Urinary bladder (tissue), 4 donors: Measurements from ENCODE around the gene THSD8. TPM values are rescaled to one million over a fixed set of nuclear protein-coding genes. Genes with fewer than 3 reads are reported as not detected.
A peak's percentile ranks its signal among the peaks of the same experiment; 100 is the strongest.

Experiments
- DNase-seq: peaks from one replicate; pipeline ENCODE4 v3.0.0-alpha.2; 2015; ENCODE audit errors: extremely low spot score
- H3K27ac ChIP-seq: one replicate; pipeline ENCODE4 v1.5.1; 2013; ENCODE audit warnings: low read depth, mild to moderate bottlenecking, moderate library complexity
- H3K36me3 ChIP-seq: one replicate; pipeline ENCODE4 v1.6.1; 2013; ENCODE audit warnings: mild to moderate bottlenecking, moderate library complexity; ENCODE audit not compliant: insufficient read depth
- H3K4me1 ChIP-seq: one replicate; pipeline ENCODE4 v1.6.1; 2013; ENCODE audit warnings: mild to moderate bottlenecking, moderate library complexity; ENCODE audit not compliant: insufficient read depth
- H3K4me3 ChIP-seq: one replicate; pipeline ENCODE4 v1.5.1; 2013; ENCODE audit warnings: low read depth, low read length
- WGBS: extraction: QIAGEN DNeasy Blood & Tissue Kit; methylation state at CpG from one replicate; pipeline ENCODE4 v1.1.7; 2013; 5-methylcytosine and 5-hydroxymethylcytosine counted together
- polyA plus RNA-seq: library from polyadenylated mRNA; stranded (reverse); fragments of 200-250 nt; gene quantifications from one replicate; pipeline ENCODE4 v1.2.3, GENCODE V29; 2013
- total RNA-seq: library from RNA; depleted of rRNA; stranded (reverse); fragments of >200 nt; gene quantifications from one replicate; pipeline ENCODE4 v1.2.3, GENCODE V29; 2014
- donor health status: healthy with polysubstance abuse.
- donor health status: healthy.

Gene THSD8
- total and polyA plus RNA-seq, 2 donors, result not detected

DNA sequence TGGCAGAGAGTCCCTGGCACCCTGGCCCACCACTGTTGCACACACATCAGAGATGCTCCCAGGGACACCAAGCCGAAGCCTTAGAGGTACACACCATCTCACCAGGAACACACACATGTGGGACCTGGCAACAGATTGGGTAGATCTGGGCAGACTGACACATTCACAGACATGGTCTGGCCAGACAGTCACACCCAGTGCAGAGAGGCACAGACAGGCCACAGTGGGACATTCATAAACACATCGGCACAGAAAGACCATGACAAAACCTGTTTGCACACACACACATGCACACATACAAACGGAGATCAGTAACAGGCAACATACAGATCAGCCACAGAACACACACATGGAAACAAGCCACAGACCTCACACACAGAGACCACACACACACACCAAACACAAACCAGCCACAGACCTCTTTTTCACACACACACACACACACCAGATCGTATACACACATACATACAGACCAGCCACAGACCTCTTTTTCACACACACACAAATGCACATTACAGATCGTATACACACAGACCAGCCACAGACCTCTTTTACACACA lies 16.9 kb upstream of the THSD8 start:
- WGBS, result 50% methylated on average over 5 of the region's 5 CpGs
- H3K4me1 ChIP-seq, result no peaks in the 10 kb centered on the region
- no peaks in the 10 kb centered on the region for H3K36me3 ChIP-seq
- H3K4me3 ChIP-seq, result no peak overlapping the region
- DNase-seq, result no peak
- H3K27ac ChIP-seq, result peak overlapping the region; percentile 91

DNA sequence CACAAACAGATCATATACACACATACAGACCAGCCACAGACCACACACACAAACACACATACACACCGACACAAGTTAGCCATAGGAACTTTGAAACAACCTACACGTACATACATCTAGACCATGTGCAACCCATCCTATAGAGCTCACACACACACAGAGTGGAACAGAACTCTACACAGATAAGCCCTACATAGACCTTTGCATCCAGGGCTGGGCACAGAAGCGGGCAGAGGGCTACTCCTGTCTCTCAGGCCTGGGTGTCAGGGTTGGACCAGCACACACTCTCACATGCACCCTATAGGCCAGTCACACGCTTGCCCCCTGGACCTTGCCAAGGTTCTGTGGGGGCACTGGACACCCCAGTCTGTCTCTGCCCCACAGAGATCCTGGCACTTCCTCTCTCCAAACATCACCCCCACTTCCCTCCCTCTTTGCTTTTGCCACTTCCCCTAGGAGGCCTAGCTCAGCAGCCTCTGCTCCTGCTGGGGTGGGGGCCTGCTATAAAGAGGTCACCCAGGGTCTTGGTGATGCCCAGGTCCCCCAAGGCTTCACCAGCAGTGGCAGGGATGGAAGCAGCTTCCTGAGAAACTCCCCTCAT lies 16.3 kb upstream of the THSD8 start:
- H3K36me3 ChIP-seq, result no peaks in the 10 kb centered on the region
- H3K4me1 ChIP-seq, result no peaks in the 10 kb centered on the region
- no peak overlapping the region for H3K4me3 ChIP-seq
- no peak for DNase-seq
- WGBS, result 67% methylated on average over 4 of the region's 4 CpGs
- H3K27ac ChIP-seq, result peak overlapping the region; percentile 85

GRCh38 chr19:12786141-12786870 lies 15.6 kb upstream of the THSD8 start:
- DNase-seq, result no peak
- H3K4me1 ChIP-seq, result no peaks in the 10 kb centered on the region
- H3K27ac ChIP-seq, result peak overlapping the region; percentile 85
- H3K36me3 ChIP-seq, result no peaks in the 10 kb centered on the region
- no peak overlapping the region for H3K4me3 ChIP-seq
- WGBS, result 57% methylated on average over 18 of the region's 18 CpGs

GRCh38 chr19:12786952-12787351 lies 14.9 kb upstream of the THSD8 start:
- WGBS, result 74% methylated on average over 3 of the region's 3 CpGs
- H3K27ac ChIP-seq, result peak overlapping the region; percentile 85
- no peaks in the 10 kb centered on the region for H3K4me1 ChIP-seq
- DNase-seq, result no peak
- H3K36me3 ChIP-seq, result no peaks in the 10 kb centered on the region
- no peak overlapping the region for H3K4me3 ChIP-seq

- H3K36me3 ChIP-seq, result no peaks in the 10 kb centered on the region
- no peak for DNase-seq
- no peak overlapping the region for H3K4me3 ChIP-seq
- H3K4me1 ChIP-seq, result no peaks in the 10 kb centered on the region
- peak overlapping the region; percentile 85 for H3K27ac ChIP-seq
- 65% methylated on average over 10 of the region's 10 CpGs for WGBS
Observed at GRCh38 chr19:12787458-12787857, 14.4 kb upstream of the THSD8 start.

- Histone ChIP-seq H3K4me3 (no peak overlapping the region), H3K4me1 (no peaks in the 10 kb centered on the region)
Observed at GRCh38 chr19:12788042-12788681, 13.7 kb upstream of the THSD8 start.

GRCh38 chr19:12788682-12789097 lies 13.2 kb upstream of the THSD8 start:
- WGBS, result 2% methylated on average over 12 of the region's 12 CpGs
- DNase-seq, result no peak
- peak overlapping the region; percentile 41 for H3K4me3 ChIP-seq

More at GRCh38 chr19:12788042-12788681, 13.7 kb upstream of the THSD8 start:
- 32% methylated on average over 4 of the region's 4 CpGs for WGBS
- peak overlapping the region; percentile 90 for H3K27ac ChIP-seq
- no peaks in the 10 kb centered on the region for H3K36me3 ChIP-seq
- DNase-seq, result no peak

GRCh38 chr19:12789098-12789903 lies 12.6 kb upstream of the THSD8 start:
- DNase-seq, result no peak
- no peaks in the 10 kb centered on the region for H3K4me1 ChIP-seq
- under 1% methylated on average over 46 of the region's 46 CpGs for WGBS

More at GRCh38 chr19:12788682-12789097, 13.2 kb upstream of the THSD8 start:
- Histone ChIP-seq H3K27ac (peak overlapping the region; percentile 90), H3K36me3 (no peaks in the 10 kb centered on the region), H3K4me1 (no peaks in the 10 kb centered on the region)

GRCh38 chr19:12789904-12790619 lies 11.8 kb upstream of the THSD8 start:
- WGBS, result under 1% methylated on average over 56 of the region's 56 CpGs
- Histone ChIP-seq H3K27ac (peak overlapping the region; percentile 90), H3K4me1 (no peaks in the 10 kb centered on the region), H3K36me3 (no peaks in the 10 kb centered on the region), H3K4me3 (peak overlapping the region; percentile 41)
- no peak for DNase-seq

More at GRCh38 chr19:12789098-12789903, 12.6 kb upstream of the THSD8 start:
- Histone ChIP-seq H3K36me3 (no peaks in the 10 kb centered on the region), H3K27ac (peak overlapping the region; percentile 90), H3K4me3 (peak overlapping the region; percentile 41)

DNA sequence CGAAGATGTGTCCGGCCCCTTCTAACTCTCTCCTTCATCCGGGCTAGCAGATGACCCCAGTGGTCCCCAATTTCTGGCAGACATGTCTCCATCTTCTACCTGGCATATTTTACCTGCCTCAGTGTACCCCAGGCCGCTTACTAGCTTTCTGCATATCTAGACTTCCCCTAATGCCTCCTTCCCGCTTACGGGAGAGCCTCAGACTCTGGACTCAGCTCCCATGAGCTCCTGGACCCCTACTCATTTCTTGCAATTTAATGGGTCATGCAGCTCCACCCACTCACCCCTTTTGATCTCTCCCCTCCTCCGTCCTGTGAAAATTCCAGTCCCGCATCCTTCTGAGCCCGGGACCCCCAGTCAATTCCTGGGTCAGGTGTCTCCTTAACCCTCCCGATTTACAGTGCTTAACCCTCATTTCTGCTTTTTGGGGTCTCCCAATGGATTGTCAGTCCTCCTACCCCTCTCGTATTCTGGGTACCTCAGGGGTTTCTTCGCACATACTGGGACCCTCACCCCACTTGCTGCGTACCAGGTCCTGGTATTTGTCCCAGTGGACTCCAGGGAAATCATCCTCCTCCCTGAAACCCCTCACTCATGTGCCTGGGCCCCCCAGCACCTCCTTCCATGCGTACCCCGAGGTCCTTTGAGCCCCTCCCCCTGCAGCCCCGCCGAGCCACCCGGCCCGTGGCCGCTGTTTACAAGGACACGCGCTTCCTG lies 11.1 kb upstream of the THSD8 start:
- Histone ChIP-seq H3K4me1 (no peaks in the 10 kb centered on the region), H3K27ac (peak overlapping the region; percentile 90), H3K36me3 (no peaks in the 10 kb centered on the region), H3K4me3 (peak overlapping the region; percentile 34)
- DNase-seq, result no peak
- WGBS, result 2% methylated on average over 22 of the region's 22 CpGs

DNA sequence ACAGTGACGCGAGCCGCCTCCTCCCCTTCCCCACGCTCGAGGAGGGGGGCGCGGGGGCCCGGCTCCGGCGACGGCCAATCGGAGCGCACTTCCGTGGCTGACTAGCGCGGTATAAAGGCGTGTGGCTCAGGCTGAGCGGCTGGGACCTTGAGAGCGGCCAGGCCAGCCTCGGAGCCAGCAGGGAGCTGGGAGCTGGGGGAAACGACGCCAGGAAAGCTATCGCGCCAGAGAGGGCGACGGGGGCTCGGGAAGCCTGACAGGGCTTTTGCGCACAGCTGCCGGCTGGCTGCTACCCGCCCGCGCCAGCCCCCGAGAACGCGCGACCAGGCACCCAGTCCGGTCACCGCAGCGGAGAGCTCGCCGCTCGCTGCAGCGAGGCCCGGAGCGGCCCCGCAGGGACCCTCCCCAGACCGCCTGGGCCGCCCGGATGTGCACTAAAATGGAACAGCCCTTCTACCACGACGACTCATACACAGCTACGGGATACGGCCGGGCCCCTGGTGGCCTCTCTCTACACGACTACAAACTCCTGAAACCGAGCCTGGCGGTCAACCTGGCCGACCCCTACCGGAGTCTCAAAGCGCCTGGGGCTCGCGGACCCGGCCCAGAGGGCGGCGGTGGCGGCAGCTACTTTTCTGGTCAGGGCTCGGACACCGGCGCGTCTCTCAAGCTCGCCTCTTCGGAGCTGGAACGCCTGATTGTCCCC lies 10.4 kb upstream of the THSD8 start, which contains the start of gene JUNB:
JUNB (plus strand) TSS at position 142 of the 706 bp plus-strand sequence; CDS start at position 428, 286 bp downstream.
- DNase-seq, result no peak
- H3K27ac ChIP-seq, result peak within 1 kb of the TSS; percentile 98
- no peaks in the 10 kb centered on the region for H3K36me3 ChIP-seq
- H3K4me3 ChIP-seq, result peak within 1 kb of the TSS; percentile 94
- under 1% methylated on average over 73 of the region's 73 CpGs for WGBS
- H3K4me1 ChIP-seq, result no peaks in the 10 kb centered on the region
